GM23248 (cell line): ENCODE measurements around the gene NUP107. TPM values are rescaled to one million over a fixed set of nuclear protein-coding genes. Genes with fewer than 3 reads are reported as not detected.
A peak's percentile ranks its signal among the peaks of the same experiment; 100 is the strongest.

ENCODE experiments used
- DNase-seq: peaks from one replicate; pipeline ENCODE4 v3.0.0-alpha.2; 2015
- H2AFZ ChIP-seq: fragments of 200-600 bp; sonication (generic); 2 replicates; pipeline ENCODE4 v1.6.1; 2016; ENCODE audit warnings: antibody characterized with exemption
- H3F3A ChIP-seq: fragments of 200-600 bp; sonication (generic); 2 replicates; pipeline ENCODE4 v1.6.1; 2016; ENCODE audit warnings: mild to moderate bottlenecking, antibody characterized with exemption, mixed run types; ENCODE audit not compliant: insufficient read depth
- H3K27ac ChIP-seq: fragments of 200-600 bp; sonication (generic); 2 replicates; pipeline ENCODE4 v1.5.1; 2016; ENCODE audit warnings: mild to moderate bottlenecking
- H3K27me3 ChIP-seq: fragments of 200-600 bp; sonication (generic); replicated peaks from 2 replicates; pipeline ENCODE4 v1.6.1; 2016; ENCODE audit warnings: mild to moderate bottlenecking; ENCODE audit not compliant: insufficient read depth
- H3K36me3 ChIP-seq: fragments of 200-600 bp; sonication (generic); 2 replicates; pipeline ENCODE4 v1.6.1; 2016; ENCODE audit warnings: low read depth, mild to moderate bottlenecking
- H3K4me1 ChIP-seq: fragments of 200-600 bp; sonication (generic); 2 replicates; pipeline ENCODE4 v1.6.1; 2016; ENCODE audit warnings: mild to moderate bottlenecking; ENCODE audit not compliant: insufficient read depth
- H3K4me2 ChIP-seq: fragments of 200-600 bp; sonication (generic); one replicate; pipeline ENCODE4 v1.6.1; 2016; ENCODE audit warnings: mild to moderate bottlenecking; ENCODE audit not compliant: unreplicated experiment
- H3K4me3 ChIP-seq: fragments of 200-600 bp; sonication (generic); 2 replicates; pipeline ENCODE4 v1.5.1; 2016; ENCODE audit warnings: mild to moderate bottlenecking
- H3K79me2 ChIP-seq: fragments of 200-600 bp; sonication (generic); 2 replicates; pipeline ENCODE4 v1.6.1; 2016; ENCODE audit warnings: mild to moderate bottlenecking; ENCODE audit not compliant: insufficient read depth
- H3K9ac ChIP-seq: fragments of 200-600 bp; sonication (generic); 2 replicates; pipeline ENCODE4 v1.6.1; 2016; ENCODE audit warnings: mild to moderate bottlenecking
- H3K9me2 ChIP-seq: fragments of 200-600 bp; sonication (generic); 2 replicates; pipeline ENCODE4 v1.6.1; 2016; ENCODE audit warnings: mixed run types, mild to moderate bottlenecking, moderate library complexity; ENCODE audit not compliant: insufficient read depth
- H3K9me3 ChIP-seq: fragments of 200-600 bp; sonication (generic); one replicate; pipeline ENCODE4 v1.6.1; 2017; ENCODE audit warnings: low read depth
- H4K20me1 ChIP-seq: fragments of 200-600 bp; sonication (generic); 2 replicates; pipeline ENCODE4 v1.6.0; 2016; ENCODE audit not compliant: insufficient read depth
- EZH2 ChIP-seq: fragments of 200-600 bp; sonication (generic); IDR thresholded peaks from 2 replicates; pipeline ENCODE4 v1.6.1; 2018; ENCODE audit warnings: antibody characterized with exemption, mild to moderate bottlenecking; ENCODE audit not compliant: insufficient read depth, poor library complexity, severe bottlenecking
- EZH2phosphoT487 ChIP-seq: fragments of 200-600 bp; sonication (generic); IDR thresholded peaks from 2 replicates; pipeline ENCODE4 v1.6.1; 2018; ENCODE audit warnings: antibody characterized with exemption, moderate library complexity, mild to moderate bottlenecking, low read depth; ENCODE audit not compliant: insufficient read depth
- WGBS, 2 experiments: methylation state at CpG; one replicate each; pipeline ENCODE4 v1.1.6; 2015 to 2017; ENCODE audit warnings: low lambda C conversion rate in 2 of 2, low coverage in 1 of 2; ENCODE audit errors: missing lambda C conversion rate in 2 of 2; 5-methylcytosine and 5-hydroxymethylcytosine counted together
- in situ Hi-C: fragments of 300-500 bp; cut with MboI; formaldehyde crosslinking; loops from 2 replicates; pipeline ENCODE4 v1.15.0; 2020
- polyA plus RNA-seq: library from polyadenylated mRNA; unstranded; fragments of >200 nt; fragmentation: Nextera tagmentation; extraction: Ambion mirVana; gene quantifications from 2 replicates; pipeline ENCODE4 v1.2.1, GENCODE V29; 2016
- total RNA-seq: library from RNA; depleted of rRNA; stranded (reverse); fragments of >200 nt; shearing (Covaris generic); gene quantifications from 2 replicates; pipeline ENCODE4 v1.2.3, GENCODE V29; 2014; rRNA removed

The NUP107 gene
- total and polyA plus RNA-seq, 2 experiments from 2014 or later, result 29.4 to 40.1 TPM

DNA sequence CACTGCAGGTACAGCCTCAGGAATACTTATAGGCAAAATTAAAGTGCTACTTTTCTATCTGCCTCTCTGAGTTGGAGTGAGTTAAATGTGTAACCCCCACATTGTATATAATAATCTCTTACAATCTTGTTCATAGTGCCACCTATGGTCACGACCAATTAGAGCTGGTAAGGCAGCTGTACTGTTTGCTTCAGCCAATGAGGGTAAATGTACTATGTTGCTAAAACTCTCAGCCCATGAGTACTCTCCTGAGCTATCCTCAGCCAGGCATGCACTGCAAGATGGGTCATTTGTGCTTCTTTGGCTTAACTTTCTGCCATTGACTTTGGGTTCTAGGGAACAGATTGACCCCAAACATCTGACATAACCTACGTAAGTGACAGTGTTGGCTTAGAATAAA is 106.2 kb downstream of the NUP107 start:
- no peak overlapping the region for H2AFZ ChIP-seq

GRCh38 chr12:68793436-68793835 is 106.7 kb downstream of the NUP107 start:
- Histone ChIP-seq H3K79me2 (no peaks in the 10 kb centered on the region), H3K27me3 (no peaks in the 10 kb centered on the region), H4K20me1 (no peaks in the 10 kb centered on the region), H3K4me3 (no peak overlapping the region), H2AFZ (no peak overlapping the region), H3K4me1 (peaks cover 11% of the 10 kb centered on the region), H3K4me2 (no peak overlapping the region), H3K9me3 (no peaks in the 10 kb centered on the region), H3K9ac (no peak overlapping the region), H3F3A (peaks cover 9% of the 10 kb centered on the region; the same call in 1 of the 2 replicates), H3K9me2 (no peaks in the 10 kb centered on the region), H3K36me3 (no peaks in the 10 kb centered on the region), H3K27ac (no peak overlapping the region)
- in situ Hi-C loops, result no loop called here
- TF ChIP-seq EZH2phosphoT487 (no peak), EZH2 (no peak)
- WGBS, 2 experiments, result 98 to 100% methylated on average over 4 of the region's 4 CpGs
- DNase-seq, result no peak

More for the DNA sequence above, 106.2 kb downstream of the NUP107 start:
- Histone ChIP-seq H3K27ac (no peak overlapping the region), H3K9ac (no peak overlapping the region), H3K27me3 (no peaks in the 10 kb centered on the region), H3F3A (peaks cover 11% of the 10 kb centered on the region), H3K36me3 (no peaks in the 10 kb centered on the region), H3K4me3 (no peak overlapping the region), H3K4me1 (peaks cover 12% of the 10 kb centered on the region), H3K9me2 (no peaks in the 10 kb centered on the region), H4K20me1 (no peaks in the 10 kb centered on the region), H3K79me2 (no peaks in the 10 kb centered on the region), H3K9me3 (no peaks in the 10 kb centered on the region), H3K4me2 (no peak overlapping the region)
- TF ChIP-seq EZH2, result no peak
- TF ChIP-seq EZH2phosphoT487, result no peak
- 66 to 75% methylated on average over 2 of the region's 2 CpGs for WGBS, 2 experiments
- peak; percentile 19 for DNase-seq
- in situ Hi-C loops, result no loop called here

GRCh38 chr12:68793975-68794652 is 107.3 kb downstream of the NUP107 start:
- WGBS, 2 experiments, result 94 to 95% methylated on average over 4 of the region's 4 CpGs
- Histone ChIP-seq H2AFZ (no peak overlapping the region), H3K27ac (no peak overlapping the region), H3K4me2 (no peak overlapping the region), H3K27me3 (no peaks in the 10 kb centered on the region), H3K79me2 (no peaks in the 10 kb centered on the region), H3K9ac (no peak overlapping the region), H3K9me3 (no peaks in the 10 kb centered on the region), H3K4me3 (no peak overlapping the region), H3K36me3 (no peaks in the 10 kb centered on the region), H3K4me1 (peaks cover 11% of the 10 kb centered on the region), H4K20me1 (no peaks in the 10 kb centered on the region), H3K9me2 (no peaks in the 10 kb centered on the region), H3F3A (peaks cover 9% of the 10 kb centered on the region; the same call in 1 of the 2 replicates)
- no peak for TF ChIP-seq EZH2phosphoT487
- TF ChIP-seq EZH2, result no peak
- in situ Hi-C loops, result no loop called here
- DNase-seq, result no peak

GRCh38 chr12:68794653-68795251 is 108.0 kb downstream of the NUP107 start:
- peaks cover 11% of the 10 kb centered on the region for H3K4me1 ChIP-seq
- no peak overlapping the region for H3K4me2 ChIP-seq
- H3K9me3 ChIP-seq, result no peaks in the 10 kb centered on the region
- peak; percentile 82 for DNase-seq
- peak overlapping the region; percentile 42 for H3K27ac ChIP-seq
- no peak overlapping the region for H3K4me3 ChIP-seq
- no peaks in the 10 kb centered on the region for H3K9me2 ChIP-seq
- in situ Hi-C loops, result no loop called here
- H3K36me3 ChIP-seq, result no peaks in the 10 kb centered on the region
- no peaks in the 10 kb centered on the region for H4K20me1 ChIP-seq
- H3K9ac ChIP-seq, result no peak overlapping the region
- H2AFZ ChIP-seq, result no peak overlapping the region
- no peaks in the 10 kb centered on the region for H3K79me2 ChIP-seq
- H3K27me3 ChIP-seq, result no peaks in the 10 kb centered on the region
- H3F3A ChIP-seq, result peaks cover 9% of the 10 kb centered on the region; the same call in 1 of the 2 replicates
- TF ChIP-seq EZH2phosphoT487 (no peak), EZH2 (no peak)
- WGBS, 2 experiments, result 48 to 58% methylated on average over 3 of the region's 3 CpGs

Other genes with a start within 250 kb of the NUP107 start
- gene RAP1B, start 76.1 kb upstream of the NUP107 start, total RNA-seq, result 275 and 290 TPM in 2 replicates
- 353 and 363 TPM in 2 replicates for gene RAP1B, start 76.1 kb upstream of the NUP107 start, polyA plus RNA-seq
- 1.9 and 4.9 TPM in 2 replicates for gene SLC35E3, start 59.2 kb downstream of the NUP107 start, total RNA-seq
- gene SLC35E3, start 59.2 kb downstream of the NUP107 start, polyA plus RNA-seq, result 15.6 and 16.2 TPM in 2 replicates
- 111 and 156 TPM in 2 replicates for gene MDM2, start 121.2 kb downstream of the NUP107 start, total RNA-seq
- gene MDM2, start 121.2 kb downstream of the NUP107 start, polyA plus RNA-seq, result 71.4 and 80.4 TPM in 2 replicates
- 8.5 and 13.7 TPM in 2 replicates for gene CPM, start 246.2 kb downstream of the NUP107 start, total RNA-seq
- 21.0 and 22.5 TPM in 2 replicates for gene CPM, start 246.2 kb downstream of the NUP107 start, polyA plus RNA-seq